Glomerular visceral epithelial cell (primary cell): Measurements from ENCODE around the gene ZNF417.

Source experiments
- DNase-seq: peaks from one replicate; pipeline ENCODE4 v3.0.0-alpha.2; 2016; ENCODE audit errors: extremely low spot score

The ZNF417 gene

GRCh38 chr19:57916168-57916995 lies at the start of gene ZNF417:
Gene ZNF417 (minus strand): TSS chr19:57916592. CDS start chr19:57916411, 181 bp downstream.
- peak; percentile 92 for DNase-seq

GRCh38 chr19:57964761-57965160 lies 48.4 kb upstream of the ZNF417 start:
- DNase-seq, result no peak

GRCh38 chr19:57961785-57962184 lies 45.4 kb upstream of the ZNF417 start:
- DNase-seq, result no peak

DNA sequence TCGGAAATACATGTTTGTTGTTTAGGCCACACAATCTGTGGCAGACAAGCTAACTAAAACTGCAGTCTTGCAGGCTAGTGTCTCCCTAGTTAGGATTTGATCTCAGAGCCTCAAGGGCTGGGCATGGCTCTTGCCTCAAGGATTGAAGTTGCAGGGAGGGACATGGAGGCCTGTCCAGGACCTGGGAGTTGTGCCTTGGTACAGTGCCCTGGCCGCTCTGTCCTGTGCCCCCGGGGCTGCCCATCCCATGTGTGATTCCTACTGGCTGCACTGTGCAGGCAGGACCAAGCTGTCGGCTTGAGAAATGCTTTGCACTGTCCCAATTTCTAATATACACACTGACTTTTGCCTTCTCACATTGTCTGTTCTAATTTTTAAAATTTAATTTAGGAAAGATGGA lies 38.6 kb upstream of the ZNF417 start:
- DNase-seq, result no peak

GRCh38 chr19:57949702-57950101 lies 33.3 kb upstream of the ZNF417 start:
- DNase-seq, result no peak

GRCh38 chr19:57949296-57949695 lies 32.9 kb upstream of the ZNF417 start:
- DNase-seq, result no peak

GRCh38 chr19:57947419-57948134 lies 31.2 kb upstream of the ZNF417 start, which contains the start of gene ZNF256:
Gene ZNF256 (minus strand): TSS chr19:57947706. CDS start chr19:57947474, 232 bp downstream.
- peak; percentile 91 for DNase-seq

GRCh38 chr19:57947088-57947418 lies 30.7 kb upstream of the ZNF417 start:
- no peak for DNase-seq

DNA sequence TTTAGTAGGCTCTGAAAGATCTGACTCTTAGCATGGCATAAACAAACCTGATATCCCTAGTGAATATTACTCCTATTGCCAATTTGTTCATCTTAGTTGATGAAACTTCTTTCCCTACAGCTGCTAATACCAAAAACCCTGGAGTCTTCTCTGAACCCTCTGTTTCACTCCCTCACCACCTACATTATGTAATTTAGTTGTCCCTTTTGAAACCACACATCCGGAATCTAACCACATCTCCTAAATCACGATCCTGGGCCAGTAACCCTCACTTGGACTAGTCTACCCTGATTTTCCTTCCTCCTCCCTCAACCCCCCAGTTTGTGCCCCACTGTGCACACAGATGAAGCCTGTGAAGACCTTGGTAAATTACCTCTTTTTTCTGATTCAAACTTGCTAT lies 29.9 kb upstream of the ZNF417 start:
- DNase-seq, result no peak

- DNase-seq, result no peak
Observed at GRCh38 chr19:57941593-57941992, 25.2 kb upstream of the ZNF417 start.

DNA sequence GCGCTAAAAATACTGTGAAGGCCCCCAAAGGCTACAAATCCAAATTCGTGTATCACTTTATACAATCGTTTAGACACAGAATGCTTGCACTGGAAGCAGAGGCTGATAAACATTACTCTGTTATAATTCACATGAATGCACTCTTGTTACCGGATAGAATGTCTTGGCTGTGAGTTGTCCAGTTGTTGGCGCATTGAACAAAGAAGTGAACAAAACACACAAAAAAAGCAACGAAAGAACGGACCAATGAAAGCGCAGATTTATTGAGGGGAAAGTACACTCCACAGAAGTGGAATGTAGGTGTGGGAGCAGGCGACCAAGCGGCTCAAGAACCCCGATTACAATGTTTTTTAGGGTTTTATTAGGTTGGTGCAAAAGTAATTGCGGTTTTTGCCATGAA lies 19.3 kb upstream of the ZNF417 start:
- DNase-seq, result no peak

DNA sequence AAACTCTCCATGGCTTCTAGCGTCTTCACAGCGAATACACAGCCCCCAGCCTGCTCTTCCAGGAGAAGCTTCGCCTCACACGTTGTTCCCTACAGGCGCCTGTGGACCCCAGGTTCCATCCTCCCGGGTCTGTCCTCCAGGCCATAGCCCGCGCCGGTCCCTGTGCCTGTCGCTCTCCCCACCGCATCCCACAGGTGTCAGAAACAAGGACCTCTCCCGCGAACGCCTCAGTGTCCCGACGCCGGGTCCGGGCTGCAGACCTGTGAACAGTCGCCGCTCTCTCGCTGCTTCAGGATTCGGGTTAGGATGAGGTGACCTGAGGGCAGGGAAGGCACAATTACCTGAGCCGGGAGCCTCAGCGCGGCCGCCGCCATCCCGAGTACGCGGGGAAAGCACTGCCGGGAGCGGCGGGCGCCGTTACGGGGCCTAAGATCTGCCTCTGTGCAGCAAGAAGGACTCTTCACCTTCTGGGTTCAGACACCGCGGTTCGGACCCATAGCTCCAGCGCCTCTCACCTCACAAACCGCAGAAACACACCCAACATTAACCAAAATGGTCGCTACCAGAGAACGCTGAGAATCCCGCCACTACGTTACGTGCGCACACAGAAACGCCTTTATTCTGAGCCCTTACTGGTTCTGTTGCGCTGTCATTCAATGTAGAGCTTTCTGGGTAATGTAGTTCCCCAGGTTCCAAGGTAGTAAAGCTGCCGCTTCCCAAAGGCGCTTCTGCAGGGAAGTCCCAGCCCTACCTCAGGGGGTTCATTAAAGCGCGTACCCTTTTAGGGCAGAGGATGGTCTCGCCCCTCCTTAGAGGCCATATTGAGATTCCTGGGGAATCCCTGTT lies 18.7 kb upstream of the ZNF417 start, which contains the start of gene ZNF418:
TSS of gene ZNF418 (minus strand) at position 583 of the 846 bp plus-strand sequence. CDS start 1,580 bp downstream, outside the sequence.
- DNase-seq, result peak; percentile 52

DNA sequence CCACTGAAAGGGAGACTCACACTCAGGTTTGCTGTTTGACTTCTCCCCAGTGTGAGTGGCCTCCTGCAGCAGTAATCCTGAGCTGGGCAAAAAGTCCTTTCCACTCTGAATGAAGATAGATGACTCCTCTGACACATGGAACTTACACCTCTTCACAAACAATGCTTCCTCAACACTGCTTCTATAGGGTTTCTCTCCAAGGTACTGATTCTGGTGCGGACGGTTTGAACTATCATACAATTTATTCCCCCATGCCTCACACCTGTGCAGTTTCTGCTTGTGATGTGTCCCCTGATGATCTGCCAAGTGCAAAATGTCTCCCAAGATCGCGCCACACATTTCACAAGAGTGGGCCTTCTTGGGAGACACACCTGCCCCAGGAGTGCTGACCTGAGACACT lies 11.2 kb upstream of the ZNF417 start:
- no peak for DNase-seq

GRCh38 chr19:57914531-57914930 lies 1.9 kb downstream of the ZNF417 start:
- DNase-seq, result no peak

GRCh38 chr19:57907394-57907793 lies 9.0 kb downstream of the ZNF417 start:
- DNase-seq, result no peak

- DNase-seq, result no peak
Observed at GRCh38 chr19:57905258-57905657, 11.1 kb downstream of the ZNF417 start.

- no peak for DNase-seq
Observed at GRCh38 chr19:57903618-57904184, 12.7 kb downstream of the ZNF417 start.

DNA sequence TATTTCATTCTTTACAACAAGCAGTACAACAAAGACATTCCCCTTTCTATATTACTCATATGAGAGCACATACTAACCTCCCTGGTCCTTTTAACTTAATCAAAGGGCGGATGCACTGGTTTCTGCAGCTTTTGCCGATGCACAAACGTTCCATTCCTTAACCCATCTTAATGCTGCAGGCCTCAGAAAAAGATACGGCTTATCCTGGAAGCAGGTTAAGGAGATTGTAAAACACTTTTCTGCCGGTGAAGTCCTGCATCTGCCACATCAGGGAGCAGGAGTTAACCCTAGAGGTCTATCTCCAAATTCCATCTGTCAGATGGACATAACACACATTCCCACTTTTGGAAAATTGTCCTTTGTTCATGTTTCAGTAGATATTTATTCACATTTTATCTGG lies 16.1 kb downstream of the ZNF417 start:
- no peak for DNase-seq

DNA sequence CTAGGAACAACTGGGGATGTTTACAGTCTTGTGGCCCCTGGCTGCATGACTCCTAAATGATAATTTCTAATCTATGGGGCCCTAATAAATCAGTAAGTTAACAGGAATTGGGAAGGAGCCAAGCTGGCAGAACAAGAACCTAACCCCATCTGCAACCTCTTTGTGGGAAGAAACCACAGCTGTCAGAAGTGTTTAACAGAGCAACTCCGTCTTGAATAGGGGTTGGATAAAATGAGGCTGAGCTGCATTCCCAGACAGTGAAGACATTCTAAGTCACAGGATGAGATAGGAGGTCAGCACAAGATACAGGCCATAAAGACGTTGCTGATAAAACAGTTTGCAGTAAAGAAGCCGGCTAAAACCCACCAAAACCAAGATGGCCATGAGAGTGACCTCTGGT lies 25.7 kb downstream of the ZNF417 start:
- DNase-seq, result peak; percentile 81

DNA sequence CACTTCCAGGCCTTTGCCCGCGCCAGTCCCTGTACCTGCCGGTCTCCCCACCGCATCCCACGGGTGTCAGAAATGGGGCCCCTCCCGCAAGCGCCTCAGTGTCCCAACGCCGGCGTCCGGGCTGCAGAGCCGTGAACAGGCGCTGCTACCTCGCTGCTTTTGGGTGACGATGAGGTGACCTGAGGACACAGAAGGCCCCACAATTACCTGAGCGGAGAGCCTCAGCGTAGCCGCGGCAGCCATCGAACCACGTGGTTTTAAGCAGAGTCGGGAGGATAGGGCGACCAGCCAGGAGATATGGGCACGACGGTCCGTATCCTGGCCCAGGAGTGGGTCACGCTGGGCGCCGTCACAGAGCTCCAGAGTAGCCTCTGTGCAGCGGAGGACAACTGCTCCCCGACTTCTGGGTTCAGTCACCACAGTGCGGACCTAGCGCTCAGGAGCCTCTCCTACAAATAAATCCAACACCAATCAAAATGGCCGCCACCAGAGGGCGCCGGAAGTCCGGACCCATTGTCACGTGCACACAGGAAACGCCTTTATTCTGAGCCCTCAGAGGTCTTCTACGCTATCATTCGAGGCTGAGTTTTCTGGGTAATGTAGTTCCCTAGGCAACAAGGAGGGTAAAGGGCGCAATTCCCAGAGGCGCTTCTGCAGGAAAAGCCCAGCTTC lies 27.7 kb downstream of the ZNF417 start, which contains the start of gene ZNF814:
TSS of gene ZNF814 (minus strand) at position 478 of the 672 bp plus-strand sequence. CDS start at position 243, 235 bp downstream.
- DNase-seq, result no peak

DNA sequence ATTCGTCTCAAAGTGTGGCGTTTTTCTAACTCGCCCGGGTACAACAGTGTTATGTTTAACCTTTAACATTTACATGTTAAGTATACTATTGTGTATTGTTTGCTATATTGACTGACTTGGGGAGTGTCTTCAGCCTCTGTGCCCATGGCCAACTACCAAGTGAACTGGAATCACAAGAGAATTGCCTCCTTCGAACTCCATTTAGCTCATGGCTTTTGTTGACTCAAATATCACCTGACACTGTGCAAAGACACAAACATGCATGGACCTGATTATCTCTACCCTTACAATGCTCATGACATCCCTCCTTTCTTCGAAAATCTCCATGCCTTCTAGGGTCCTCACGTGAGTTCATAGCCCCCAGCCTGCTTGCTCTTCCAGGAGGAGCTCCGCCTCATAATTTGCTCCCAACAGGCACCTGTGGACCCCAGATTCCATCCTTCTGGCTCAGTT lies 28.3 kb downstream of the ZNF417 start:
- no peak for DNase-seq
